Measurements from ENCODE around the gene FBP1.

DNA sequence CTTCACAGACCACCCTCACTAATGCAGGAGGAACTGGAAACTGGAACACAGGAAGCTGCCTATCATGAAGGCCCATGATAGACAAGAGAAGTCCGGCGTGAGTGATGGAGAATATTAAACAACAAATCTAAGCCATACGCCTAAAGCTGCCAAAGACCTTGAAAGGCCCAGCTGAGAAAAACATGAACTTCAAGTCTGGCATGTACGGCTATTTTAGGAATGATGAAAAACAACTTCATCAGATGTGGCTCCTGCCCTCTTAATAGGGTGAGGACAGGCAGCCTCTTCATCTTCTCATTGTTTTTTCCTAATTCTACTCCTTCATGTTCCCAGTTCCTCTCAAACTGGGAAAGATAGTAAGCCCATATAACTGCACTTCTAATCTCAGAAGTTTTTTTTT lies 20.3 kb downstream of the FBP1 start:
- TF ChIP-seq, protein P1, sequence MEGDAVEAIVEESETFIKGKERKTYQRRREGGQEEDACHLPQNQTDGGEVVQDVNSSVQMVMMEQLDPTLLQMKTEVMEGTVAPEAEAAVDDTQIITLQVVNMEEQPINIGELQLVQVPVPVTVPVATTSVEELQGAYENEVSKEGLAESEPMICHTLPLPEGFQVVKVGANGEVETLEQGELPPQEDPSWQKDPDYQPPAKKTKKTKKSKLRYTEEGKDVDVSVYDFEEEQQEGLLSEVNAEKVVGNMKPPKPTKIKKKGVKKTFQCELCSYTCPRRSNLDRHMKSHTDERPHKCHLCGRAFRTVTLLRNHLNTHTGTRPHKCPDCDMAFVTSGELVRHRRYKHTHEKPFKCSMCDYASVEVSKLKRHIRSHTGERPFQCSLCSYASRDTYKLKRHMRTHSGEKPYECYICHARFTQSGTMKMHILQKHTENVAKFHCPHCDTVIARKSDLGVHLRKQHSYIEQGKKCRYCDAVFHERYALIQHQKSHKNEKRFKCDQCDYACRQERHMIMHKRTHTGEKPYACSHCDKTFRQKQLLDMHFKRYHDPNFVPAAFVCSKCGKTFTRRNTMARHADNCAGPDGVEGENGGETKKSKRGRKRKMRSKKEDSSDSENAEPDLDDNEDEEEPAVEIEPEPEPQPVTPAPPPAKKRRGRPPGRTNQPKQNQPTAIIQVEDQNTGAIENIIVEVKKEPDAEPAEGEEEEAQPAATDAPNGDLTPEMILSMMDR (IDR thresholded peaks at IDR 0.05): no peak
- no peak for TF ChIP-seq POLR2AphosphoS5 (IDR thresholded peaks at IDR 0.05)
